HG03280 (cell line): ENCODE measurements around the gene GABARAP.

Source experiments
- ATAC-seq: cut with Tn5 transposase; IDR thresholded peaks from one replicate; pipeline ENCODE4 v1.9.1; 2021; ENCODE audit warnings: mild to moderate bottlenecking, moderate library complexity; ENCODE audit not compliant: unreplicated experiment

GABARAP gene

GRCh38 chr17:7241783-7242716, at the start of gene GABARAP:
Gene GABARAP (minus strand): TSS chr17:7242449. CDS start chr17:7242330, 119 bp downstream.
- peak; percentile 31 for ATAC-seq

- no peak for ATAC-seq
Measured at GRCh38 chr17:7290685-7291084, 48.4 kb upstream of the GABARAP start.

- ATAC-seq, result no peak
Measured at GRCh38 chr17:7290166-7290565, 47.9 kb upstream of the GABARAP start.

- ATAC-seq, result no peak
Measured at GRCh38 chr17:7289256-7290032, 47.2 kb upstream of the GABARAP start.

- no peak for ATAC-seq
Measured at GRCh38 chr17:7285679-7286078, 43.4 kb upstream of the GABARAP start.

- no peak for ATAC-seq
Measured at GRCh38 chr17:7284911-7285310, 42.7 kb upstream of the GABARAP start.

GRCh38 chr17:7283471-7284216, 41.4 kb upstream of the GABARAP start:
- no peak for ATAC-seq

- ATAC-seq, result no peak
Measured at GRCh38 chr17:7282752-7283321, 40.6 kb upstream of the GABARAP start.

GRCh38 chr17:7281953-7282751, 39.9 kb upstream of the GABARAP start:
- no peak for ATAC-seq

GRCh38 chr17:7281074-7281952, 39.1 kb upstream of the GABARAP start, which contains the start of gene SLC2A4:
Gene SLC2A4 (plus strand): TSS chr17:7281718. CDS start chr17:7281935, 217 bp downstream.
- peak; percentile 58 for ATAC-seq

- ATAC-seq, result no peak
Measured at GRCh38 chr17:7280519-7281073, 38.3 kb upstream of the GABARAP start.

GRCh38 chr17:7279448-7279847, 37.2 kb upstream of the GABARAP start:
- no peak for ATAC-seq

GRCh38 chr17:7266784-7267183, 24.5 kb upstream of the GABARAP start:
- ATAC-seq, result no peak

- no peak for ATAC-seq
Measured at GRCh38 chr17:7263801-7264078, 21.5 kb upstream of the GABARAP start.

GRCh38 chr17:7262935-7263800, 20.9 kb upstream of the GABARAP start:
- no peak for ATAC-seq

- ATAC-seq, result no peak
Measured at GRCh38 chr17:7262192-7262934, 20.1 kb upstream of the GABARAP start, which contains the start of gene CLDN7. Gene CLDN7 (minus strand): TSS chr17:7262478. CDS start chr17:7262043, 435 bp downstream.
